ENCODE measurements around the gene PRR35.

The PRR35 gene

DNA sequence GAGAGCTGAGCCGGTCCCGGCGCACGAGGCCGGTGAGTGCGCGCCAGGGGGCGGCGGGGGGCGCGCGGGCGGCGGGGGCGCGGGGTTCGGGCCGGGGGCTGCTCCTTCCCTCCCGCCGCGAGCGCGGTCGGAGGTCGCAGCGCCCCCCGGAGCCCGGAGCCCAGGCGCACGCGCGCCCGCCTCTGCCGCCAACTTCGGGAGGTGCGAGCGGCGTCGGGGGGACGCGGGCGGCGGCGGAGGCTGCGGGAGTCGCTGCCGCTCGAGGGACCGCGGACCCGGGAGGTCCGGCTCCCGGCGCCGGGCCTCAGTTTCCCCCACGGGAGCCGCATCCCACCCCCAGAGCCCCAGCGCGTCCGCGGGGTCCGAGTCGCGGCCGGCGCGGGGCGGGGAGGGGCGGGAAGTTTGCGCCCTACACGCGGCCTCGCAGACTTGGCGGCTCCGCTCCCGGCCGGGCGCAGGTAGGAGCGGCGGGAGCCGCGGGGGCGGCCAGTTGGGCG is at the start of gene PRR35:
Gene PRR35, plus strand, starts transcription at position 191 of the 497 bp plus-strand sequence. CDS start 2,901 bp downstream, outside the sequence.
- no peak for DNase-seq

DNA sequence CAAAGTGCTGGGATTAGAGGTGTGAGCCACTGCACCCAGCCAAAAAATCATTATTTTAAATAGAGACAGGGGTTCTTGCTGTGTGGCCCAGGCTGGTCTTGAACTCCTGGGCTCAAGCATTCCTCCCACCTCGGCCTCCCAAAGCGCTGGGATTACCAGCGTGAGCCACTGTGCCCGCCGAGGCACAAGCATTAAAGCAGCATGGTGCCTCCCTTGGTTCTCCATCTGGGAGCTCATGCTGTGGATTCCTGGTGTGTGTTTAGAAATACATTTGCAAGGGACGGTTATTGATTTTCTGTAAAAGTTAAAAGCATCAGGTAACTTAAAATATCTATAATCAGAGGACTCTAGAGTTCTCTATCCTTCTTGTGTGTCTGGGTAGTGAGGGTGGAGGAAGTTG is 47.4 kb upstream of the PRR35 start:
- DNase-seq, result no peak

DNA sequence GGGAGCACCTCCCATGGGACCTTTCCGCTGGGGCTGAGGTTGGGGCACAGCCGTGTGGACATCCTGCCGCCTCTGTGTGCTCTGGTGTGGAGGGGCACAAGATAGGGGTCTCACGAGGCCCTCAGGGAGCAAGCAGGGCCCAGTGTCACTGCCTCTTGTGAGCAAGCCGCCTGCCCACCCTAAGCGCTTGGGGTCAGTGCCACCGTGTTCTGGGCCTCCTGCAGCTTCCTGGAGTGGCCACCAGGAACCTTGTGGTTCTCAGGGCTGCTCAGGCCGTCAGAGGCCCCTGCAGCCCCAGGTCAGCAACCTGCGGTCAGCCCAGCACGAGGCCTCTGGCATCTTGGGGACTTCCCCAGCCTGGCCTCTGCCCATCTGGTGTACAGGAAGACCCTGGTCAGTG is 46.2 kb upstream of the PRR35 start:
- no peak for DNase-seq

DNA sequence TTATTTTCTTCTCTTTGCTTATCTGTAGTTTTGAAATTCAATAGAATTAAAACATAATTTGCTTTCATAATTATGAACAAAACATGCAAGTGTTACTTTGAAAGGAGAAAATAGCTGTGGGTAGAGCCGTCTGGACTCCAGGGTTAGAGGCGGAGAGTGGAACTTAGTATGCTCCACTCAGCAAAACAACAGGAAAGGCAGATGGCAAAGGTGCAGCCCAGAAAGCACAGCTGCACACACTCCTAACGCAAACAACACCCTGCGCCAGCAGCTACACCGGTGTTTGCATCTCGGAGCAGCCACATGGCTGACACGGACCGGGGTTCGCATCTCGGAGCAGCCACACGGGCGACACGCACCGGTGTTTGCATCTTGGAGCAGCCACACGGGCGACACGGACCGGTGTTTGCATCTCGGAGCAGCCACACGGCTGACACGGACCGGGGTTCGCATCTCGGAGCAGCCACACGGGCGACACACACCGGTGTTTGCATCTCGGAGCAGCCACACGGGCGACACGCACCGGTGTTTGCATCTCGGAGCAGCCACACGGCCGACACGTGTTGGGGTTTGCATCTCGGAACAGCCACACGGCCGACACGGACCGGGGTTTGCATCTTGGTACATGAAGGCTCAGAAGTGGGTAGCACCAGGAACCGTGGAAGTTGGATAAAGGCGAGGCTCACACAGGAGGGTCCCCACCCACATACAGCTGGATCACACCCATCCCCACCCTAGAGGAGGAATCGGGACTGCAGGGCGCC is 44.8 kb upstream of the PRR35 start:
- no peak for DNase-seq

DNA sequence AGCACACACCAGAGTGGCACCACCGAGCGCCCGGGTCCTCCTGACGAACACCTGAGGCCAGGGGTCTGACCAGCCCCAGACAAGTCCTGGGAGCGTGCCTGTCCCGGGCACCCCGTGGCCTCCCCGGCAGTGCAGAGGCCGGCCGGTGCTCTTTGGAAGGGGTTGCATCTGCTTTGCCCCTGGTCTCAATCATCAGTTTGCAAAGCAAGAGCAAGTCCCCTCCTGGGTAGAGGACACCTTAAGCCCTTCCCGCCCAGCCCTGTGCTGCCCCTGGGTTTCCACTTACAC is 44.3 kb upstream of the PRR35 start:
- DNase-seq, result no peak

DNA sequence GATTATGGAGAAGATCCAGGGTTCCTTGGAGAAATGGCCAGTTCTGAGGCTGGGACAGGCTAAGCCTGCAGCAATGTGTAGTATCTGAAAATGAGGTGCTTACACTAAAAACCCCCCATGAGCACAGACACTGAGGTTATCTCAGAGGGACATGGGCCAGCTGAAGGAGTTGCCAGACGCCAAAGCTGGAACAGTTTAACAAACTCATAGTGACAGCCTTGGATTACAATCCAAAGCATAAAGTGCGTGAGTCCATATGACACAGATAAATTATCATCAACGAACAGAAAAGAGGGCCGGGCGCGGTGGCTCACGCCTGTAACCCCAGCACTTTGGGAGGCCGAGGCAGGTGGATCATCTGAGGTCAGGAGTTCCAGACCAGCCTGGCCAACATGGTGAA is 43.9 kb upstream of the PRR35 start:
- no peak for DNase-seq

DNA sequence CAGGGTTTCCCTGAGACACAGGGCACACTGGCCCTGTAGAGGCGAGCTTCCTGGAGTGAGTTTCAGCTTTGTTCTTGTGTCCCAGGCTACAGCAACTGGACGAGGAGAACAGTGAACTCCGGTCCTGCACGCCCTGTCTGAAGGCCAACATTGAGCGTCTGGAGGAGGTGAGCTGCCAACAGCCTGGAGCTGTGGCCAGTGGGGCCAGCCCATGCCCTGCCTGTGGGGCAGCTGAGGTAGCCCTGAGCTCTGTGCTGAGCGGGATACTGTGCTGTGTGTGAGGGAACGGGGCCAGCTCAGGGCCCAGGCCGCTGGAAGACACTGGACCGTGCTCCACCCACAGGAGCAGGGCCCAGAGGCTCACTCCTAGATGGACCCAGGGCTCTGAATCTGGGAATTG is 41.3 kb upstream of the PRR35 start:
- DNase-seq, result no peak

DNA sequence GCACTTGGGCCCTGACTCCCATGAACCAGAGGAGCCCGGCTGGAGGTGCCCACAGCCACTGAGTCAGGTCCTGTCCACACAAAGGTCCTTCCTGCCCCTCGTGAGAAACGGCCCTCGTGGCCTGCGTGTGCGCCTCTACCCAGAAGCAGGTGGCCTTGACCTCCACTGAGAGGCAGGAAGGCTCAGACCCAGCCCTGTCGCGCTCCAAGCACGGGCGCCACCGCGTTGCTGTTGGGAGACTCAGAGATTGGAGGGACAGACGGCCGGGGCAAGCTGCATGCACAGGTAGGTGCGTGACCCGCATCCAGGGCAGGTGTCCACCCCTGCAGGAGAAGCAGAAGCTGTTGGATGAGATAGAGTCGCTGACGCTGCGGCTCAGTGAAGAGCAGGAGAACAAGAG is 40.8 kb upstream of the PRR35 start:
- DNase-seq, result no peak

DNA sequence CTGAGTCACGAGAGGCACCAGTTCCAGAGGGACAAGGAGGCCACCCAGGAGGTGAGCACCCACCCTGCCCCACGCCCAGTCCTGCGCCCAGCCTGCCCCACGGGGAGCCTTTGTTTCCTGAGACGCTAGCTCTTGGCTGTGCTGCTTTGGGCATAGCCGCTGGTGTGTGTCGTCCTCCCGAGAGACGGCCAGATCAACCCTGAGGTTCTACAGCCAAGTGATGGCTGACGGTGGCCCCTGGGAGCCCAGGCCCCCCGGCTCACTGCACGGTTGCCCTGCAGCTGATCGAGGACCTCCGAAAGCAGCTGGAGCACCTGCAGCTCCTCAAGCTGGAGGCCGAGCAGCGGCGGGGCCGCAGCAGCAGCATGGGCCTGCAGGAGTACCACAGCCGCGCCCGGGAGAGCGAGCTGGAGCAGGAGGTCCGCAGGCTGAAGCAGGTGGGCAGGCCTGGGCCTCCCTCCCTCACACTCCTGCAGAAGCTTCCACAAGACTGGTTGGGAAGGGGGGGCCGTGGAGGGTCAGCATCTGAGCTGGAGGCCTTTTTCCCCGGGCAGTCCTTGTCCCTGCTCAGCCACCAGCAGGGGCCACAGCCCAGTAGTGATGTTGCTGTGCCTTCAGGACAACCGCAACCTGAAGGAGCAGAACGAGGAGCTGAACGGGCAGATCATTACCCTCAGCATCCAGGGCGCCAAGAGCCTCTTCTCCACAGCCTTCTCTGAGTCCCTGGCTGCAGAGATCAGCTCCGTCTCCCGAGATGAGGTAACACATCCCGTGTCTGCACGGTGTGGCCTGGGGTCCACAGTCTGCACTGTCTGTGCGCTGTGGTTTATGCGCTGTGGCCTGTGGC is 40.1 kb upstream of the PRR35 start:
- no peak for DNase-seq

DNA sequence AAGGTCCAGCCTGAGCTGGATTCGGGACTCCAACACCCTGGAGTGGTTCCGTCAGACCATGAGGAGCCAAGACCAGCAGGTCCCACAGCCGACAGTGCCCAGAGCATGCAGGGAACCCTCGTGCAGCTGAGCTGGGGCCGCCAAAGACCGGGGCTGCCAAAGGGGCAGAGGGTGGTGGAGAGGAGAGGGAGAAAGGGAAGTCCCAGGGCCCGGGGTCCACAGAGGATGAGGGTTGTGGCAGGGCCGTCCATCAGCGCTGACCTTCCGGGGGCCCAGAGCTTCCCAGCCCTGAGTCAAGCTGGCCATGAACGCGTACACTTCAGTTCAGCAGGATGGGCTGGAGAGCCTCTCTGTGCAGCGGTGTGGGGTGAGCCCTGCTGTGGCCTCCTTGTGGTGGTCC is 39.3 kb upstream of the PRR35 start:
- no peak for DNase-seq

DNA sequence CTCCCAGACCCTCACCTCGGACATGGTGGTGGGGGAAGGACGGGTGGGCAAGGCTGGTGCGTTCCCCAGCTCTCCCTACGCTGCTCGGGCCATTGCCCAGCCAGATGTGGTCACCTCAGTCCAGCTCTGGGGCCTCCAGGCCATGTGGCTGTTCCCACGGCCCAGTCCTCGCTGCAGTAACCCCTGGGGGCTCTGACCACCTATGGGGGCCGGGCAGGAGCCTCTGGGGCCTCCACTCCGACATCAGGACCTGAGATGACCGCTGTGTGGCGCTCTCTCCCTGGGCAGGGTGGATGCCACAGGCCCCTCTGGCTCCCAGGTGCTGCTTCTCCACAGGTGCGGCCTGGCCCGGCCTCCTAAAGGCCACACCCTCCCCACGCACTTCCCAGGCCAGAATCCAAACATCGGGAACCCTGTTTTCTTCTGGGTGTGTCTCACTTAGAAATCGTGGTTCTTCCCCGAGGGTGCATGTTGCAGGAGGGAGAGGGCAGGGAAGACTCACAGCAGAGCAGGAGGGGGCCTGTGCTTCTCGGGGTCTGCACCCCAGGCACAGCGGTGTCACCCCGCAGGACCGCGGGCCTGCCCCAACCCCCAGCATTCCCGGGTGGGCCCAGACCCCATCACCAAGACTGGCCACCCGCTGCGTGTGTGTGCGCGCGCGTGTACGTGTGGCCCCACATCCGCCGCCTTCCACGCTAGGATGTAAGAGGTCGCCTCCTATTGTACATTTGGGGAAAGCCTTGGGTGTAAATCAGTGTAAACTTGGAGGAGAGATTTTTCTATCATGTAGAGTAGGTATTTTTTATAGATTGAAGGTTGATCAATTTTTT is 38.6 kb upstream of the PRR35 start:
- no peak for DNase-seq

DNA sequence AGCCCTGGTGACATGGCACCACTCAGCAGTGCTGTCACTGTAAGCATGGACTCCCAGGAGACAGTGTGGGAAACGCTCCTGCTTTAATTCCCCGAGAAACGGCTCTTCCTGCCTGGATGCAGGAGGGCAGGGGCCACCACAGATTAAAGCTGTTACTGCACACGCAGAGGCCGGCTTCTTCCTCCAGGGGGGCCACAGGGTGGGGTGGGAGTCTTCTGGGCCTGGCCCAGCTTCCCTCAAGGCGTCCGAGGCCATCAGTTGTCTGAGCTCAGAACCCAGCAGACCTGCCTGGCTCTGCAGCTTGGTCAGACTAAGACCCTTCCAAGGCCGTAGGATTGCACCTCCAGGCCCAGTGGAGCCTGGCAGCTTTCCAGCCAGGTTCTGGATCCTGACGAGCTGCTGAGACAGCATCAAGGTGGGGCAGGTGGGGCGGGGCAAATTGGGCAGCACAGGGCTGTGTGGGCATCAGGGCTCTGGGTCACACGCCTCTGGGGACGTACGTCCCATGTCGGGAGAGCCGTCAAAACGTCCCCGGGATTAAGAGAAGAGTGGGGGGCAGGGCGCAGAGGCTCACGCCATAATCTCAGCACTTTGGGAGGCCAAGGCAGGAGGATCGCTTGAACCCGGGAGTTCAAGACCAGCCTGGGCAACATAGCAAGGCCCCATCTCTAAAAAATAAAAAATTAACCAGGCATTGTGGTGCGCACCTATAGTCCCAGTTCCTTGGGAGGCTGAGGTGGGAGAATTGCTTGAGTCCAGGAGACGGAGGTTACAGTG is 37.7 kb upstream of the PRR35 start:
- no peak for DNase-seq

DNA sequence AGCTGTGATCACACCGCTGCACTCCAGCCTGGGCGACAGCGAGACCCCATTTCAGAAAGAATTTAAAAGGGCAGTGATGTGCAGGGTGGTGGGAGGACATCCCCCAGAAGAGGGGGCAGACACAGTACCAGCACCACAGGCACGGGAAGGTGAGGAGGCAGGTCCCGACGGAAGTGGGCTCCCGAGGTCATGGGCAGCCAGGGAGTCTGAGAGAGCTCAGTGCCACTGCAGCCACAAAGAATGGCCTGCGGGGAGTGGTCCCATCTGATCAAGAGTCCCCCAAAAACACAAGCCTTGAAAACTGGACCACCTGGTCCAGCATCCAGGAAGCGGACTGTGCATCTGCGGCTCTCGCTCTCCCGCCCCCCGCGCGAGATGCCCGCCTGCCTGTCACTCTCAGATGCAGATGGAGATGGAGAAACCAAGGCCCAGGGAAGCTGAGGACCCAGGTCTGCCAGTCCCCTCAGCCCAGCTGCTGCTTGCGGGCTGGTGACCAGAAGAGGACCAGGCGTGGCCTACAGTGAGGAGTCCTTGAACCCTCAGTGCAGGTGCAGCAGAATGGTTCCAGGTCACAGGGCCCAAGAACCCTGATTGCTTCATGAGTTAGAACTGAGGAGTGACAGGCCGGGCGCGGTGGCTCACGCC is 37.0 kb upstream of the PRR35 start:
- no peak for DNase-seq

DNA sequence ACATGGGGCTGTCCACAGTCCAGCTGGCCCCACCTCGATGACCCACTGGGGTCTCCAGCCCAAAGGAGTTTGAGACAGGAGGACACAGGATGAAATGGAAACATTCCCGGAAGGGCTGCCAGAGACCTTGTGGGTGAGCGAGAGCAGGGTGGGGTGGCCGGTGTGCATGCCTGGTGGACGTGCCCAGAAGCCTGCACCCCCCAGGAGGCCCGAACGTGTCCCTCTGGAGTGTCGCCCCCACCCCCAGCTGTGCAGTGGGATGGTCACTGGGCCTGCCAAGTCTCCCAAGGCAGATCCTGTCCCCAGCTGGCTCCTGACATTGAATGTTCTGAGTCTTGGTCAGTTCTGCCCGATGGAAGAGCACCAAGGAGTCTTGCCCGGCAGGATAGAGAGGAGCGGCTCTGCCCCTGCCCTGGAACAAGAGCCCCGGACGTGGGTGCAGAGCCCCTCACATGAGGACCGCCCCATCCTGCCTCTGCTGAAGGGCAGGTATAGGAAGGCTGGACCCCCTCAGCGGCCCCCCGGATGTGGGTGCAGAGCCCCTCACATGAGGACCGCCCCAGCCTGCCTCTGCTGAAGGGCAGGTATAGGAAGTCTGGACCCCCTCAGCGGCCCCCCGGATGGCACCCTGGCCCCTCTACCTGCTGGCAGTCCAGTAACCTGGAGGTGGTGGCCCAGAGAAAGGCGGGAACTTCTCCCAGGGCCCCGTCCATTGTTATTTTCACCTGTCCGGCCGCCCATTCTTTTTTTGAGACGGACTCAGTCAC is 35.7 kb upstream of the PRR35 start:
- no peak for DNase-seq

DNA sequence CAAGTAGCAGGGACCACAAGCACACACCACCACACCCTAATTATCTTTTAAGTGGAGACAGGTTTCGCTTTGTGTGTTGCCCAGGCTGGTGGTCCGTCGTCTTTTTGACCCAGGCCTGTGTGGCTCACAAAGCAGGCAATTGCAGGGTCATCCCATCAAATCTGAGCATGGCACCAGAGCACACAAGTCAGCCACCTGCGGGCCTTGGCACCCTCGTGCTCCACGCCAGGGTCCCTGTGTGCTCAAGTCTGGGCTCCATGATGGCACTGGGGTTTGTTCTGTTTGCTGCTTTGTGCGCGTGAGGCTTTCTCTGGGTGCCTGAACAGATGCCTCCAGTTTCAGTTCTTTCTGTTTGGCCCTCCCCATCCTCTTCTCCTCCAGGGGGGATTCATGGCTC is 35.1 kb upstream of the PRR35 start:
- no peak for DNase-seq

DNA sequence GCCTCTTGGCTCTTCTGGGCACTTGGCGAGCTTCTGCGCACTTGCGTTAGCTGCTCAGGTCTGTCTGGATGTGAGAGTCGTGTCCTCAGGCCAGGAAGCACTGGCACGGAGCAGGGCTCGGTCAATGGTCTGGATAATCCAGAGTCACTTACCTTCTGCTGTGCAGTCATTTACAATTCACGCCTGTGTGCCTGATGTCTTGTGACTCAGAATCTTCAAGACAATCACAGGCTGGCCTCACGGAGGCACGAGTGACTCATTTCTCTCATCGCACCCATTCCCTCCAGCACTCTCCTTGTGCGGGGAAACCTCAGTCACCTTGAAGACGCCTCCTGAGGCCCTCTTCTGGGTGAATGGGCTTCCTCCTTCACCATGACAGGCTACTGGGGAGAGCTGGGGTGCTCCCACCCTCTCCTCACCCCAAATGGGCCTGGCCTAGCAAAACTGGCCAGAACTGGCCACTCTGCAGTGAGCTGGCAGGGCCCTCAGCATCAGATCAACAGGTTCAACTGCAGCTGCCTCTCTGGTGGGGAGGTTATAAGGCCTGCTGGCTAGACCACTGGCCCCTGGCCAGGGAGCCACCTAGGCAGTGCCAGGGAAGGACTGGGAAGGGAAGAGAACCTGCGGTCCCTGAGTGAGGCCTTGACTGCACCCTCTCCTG is 34.5 kb upstream of the PRR35 start:
- DNase-seq, result peak in 3 of 4 experiments; percentile 29 to 33 (median 29)

DNA sequence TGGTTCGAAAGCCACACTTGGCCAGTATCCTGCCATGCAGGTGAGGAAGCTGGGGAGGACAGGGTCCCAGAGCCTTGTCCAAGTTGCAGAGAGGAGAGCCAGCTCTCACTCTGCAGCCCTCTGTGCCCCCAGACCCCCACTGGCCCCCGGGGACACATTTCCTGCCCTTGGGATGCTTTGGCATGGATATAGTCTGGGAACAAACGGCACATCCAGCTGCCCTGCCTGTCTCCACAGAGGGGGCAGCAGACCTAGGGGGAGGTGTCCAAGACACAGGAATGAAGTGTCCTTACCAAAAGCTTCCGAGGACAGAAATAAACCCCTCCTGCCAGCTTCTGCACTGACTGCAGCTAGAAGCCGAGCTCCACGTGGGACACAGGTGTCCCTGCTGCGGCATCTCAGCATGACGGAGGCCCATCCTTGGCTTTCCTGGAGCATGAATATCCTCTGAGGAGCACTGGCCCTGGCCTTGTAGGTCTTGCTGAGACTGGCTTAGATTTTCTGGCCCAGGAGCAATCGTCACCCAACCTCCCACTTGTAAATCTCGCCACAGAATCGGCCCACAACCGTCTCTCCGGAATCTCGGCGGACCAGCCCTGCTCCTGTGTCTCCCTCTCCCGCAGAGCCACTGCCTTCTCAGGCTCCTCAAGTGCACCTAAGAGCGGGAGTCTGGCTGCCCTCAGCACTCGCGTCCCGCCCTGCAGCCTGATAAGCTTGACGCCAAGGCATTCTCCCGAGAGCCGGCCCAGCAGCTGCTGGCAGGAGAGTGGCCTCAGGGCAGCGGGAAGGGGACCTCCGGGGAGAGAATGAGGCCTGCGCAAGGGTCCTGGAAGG is 33.8 kb upstream of the PRR35 start:
- DNase-seq, result peak in 1 of 4 experiments; percentile 33

DNA sequence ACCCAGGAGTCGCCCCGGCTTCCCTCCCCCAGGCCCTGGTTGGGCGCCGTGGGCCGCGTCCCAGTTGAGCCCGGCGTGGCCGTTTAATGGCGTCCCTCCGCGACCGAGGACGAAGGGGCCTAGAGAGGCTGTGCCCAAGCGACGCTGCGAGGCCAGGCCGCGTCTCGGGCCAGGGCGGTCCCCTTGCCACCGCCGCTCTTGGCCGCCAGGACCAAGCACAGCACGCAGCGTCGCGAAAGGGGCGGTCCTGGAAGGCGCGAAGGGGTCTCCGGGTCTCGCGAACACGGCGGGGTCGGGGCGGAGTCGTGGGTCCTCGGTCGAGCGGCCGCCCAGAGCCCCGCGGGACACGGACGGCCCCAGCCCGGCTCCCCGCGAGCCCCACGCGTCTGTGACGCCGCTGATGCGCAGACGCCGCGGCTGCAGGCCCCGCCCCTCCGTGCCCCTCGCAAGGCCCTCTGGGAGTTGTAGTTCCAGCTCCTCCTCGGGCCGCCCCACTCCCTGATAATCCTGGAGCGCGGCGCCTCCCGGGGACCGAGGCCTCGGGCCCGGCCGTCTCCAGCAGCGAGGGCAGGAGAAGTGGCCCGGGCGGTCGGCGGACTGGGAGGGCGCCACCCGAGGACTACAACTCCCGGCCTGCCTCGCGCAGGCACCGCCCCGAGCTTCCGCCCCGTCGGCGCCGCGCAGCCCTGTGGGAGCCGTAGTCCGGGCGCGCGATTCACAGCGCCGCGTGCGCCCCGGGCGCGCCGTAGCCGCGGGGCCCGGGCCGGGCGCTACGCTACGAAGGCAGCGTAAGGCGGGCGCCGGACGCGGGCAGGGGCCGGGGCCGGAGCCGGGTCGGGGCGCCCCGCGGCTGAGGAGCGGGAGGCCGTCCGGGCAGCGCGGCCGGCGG is 32.9 kb upstream of the PRR35 start, which contains the start of gene CAPN15:
Gene CAPN15, plus strand, starts transcription at position 698 of the 889 bp plus-strand sequence. CDS start 19,127 bp downstream, outside the sequence.
- DNase-seq, result peak; percentile 47 to 88 (median 76)

Data from activated naive CD4-positive, alpha-beta T cell (primary cell).